ENCODE results near the gene AXIN1. TPM values are rescaled to one million over a fixed set of nuclear protein-coding genes. Genes with fewer than 3 reads are reported as not detected.
A peak's percentile ranks its signal among the peaks of the same experiment; 100 is the strongest.

The AXIN1 gene
- polyA plus RNA-seq, 2 of the 4 experiments (the other 2 are of a cell fraction), result 8.7 to 19.3 TPM

GRCh38 chr16:397135-397661 lies 44.7 kb upstream of the AXIN1 start, which contains the start of gene NME4 (continued):
- TF ChIP-seq, protein P1, sequence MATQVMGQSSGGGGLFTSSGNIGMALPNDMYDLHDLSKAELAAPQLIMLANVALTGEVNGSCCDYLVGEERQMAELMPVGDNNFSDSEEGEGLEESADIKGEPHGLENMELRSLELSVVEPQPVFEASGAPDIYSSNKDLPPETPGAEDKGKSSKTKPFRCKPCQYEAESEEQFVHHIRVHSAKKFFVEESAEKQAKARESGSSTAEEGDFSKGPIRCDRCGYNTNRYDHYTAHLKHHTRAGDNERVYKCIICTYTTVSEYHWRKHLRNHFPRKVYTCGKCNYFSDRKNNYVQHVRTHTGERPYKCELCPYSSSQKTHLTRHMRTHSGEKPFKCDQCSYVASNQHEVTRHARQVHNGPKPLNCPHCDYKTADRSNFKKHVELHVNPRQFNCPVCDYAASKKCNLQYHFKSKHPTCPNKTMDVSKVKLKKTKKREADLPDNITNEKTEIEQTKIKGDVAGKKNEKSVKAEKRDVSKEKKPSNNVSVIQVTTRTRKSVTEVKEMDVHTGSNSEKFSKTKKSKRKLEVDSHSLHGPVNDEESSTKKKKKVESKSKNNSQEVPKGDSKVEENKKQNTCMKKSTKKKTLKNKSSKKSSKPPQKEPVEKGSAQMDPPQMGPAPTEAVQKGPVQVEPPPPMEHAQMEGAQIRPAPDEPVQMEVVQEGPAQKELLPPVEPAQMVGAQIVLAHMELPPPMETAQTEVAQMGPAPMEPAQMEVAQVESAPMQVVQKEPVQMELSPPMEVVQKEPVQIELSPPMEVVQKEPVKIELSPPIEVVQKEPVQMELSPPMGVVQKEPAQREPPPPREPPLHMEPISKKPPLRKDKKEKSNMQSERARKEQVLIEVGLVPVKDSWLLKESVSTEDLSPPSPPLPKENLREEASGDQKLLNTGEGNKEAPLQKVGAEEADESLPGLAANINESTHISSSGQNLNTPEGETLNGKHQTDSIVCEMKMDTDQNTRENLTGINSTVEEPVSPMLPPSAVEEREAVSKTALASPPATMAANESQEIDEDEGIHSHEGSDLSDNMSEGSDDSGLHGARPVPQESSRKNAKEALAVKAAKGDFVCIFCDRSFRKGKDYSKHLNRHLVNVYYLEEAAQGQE (IDR thresholded peaks at IDR 0.05), result no peak
- TF ChIP-seq CBX2 (IDR thresholded peaks at IDR 0.05; ENCODE audit: borderline replicate concordance, low read depth) (no peak), ZNF302 (CRISPR knock-in tag; IDR thresholded peaks at IDR 0.05) (no peak), HOXA7 (CRISPR knock-in tag; IDR thresholded peaks at IDR 0.05) (no peak), TP53 (CRISPR knock-in tag; IDR thresholded peaks at IDR 0.05) (no peak), ELK1 (IDR thresholded peaks at IDR 0.05; ENCODE audit: low read depth, low read length) (no peak), HMGXB4 (CRISPR knock-in tag; IDR thresholded peaks at IDR 0.05; ENCODE audit: borderline replicate concordance) (no peak), RAD21 (conservative IDR thresholded peaks at IDR 0.05 in 1 of 2, IDR thresholded peaks at IDR 0.05 in 1 of 2) (no peak), POLR2A (IDR thresholded peaks at IDR 0.05; ENCODE audit: low read length) (peak; percentile 48; the same call in 1 of the 2 replicates), KDM1A (IDR thresholded peaks at IDR 0.05; ENCODE audit: low read depth) (no peak), SREBF2 (IDR thresholded peaks at IDR 0.05) (no peak), FOSB (CRISPR knock-in tag; IDR thresholded peaks at IDR 0.05) (no peak), JUNB (IDR thresholded peaks at IDR 0.05) (no peak), PHF8 (IDR thresholded peaks at IDR 0.05; ENCODE audit: borderline replicate concordance, low read depth) (peak; percentile 51; the same call in 1 of the 2 replicates), GATA3 (IDR thresholded peaks at IDR 0.05; ENCODE audit: borderline replicate concordance) (no peak), EP300 (IDR thresholded peaks at IDR 0.05) (no peak)
- TF ChIP-seq, protein P2, sequence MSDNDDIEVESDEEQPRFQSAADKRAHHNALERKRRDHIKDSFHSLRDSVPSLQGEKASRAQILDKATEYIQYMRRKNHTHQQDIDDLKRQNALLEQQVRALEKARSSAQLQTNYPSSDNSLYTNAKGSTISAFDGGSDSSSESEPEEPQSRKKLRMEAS (IDR thresholded peaks at IDR 0.05), result no peak
- TF ChIP-seq, protein P3, sequence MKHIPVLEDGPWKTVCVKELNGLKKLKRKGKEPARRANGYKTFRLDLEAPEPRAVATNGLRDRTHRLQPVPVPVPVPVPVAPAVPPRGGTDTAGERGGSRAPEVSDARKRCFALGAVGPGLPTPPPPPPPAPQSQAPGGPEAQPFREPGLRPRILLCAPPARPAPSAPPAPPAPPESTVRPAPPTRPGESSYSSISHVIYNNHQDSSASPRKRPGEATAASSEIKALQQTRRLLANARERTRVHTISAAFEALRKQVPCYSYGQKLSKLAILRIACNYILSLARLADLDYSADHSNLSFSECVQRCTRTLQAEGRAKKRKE (CRISPR knock-in tag; IDR thresholded peaks at IDR 0.05; ENCODE audit: low read depth), result no peak

DNA sequence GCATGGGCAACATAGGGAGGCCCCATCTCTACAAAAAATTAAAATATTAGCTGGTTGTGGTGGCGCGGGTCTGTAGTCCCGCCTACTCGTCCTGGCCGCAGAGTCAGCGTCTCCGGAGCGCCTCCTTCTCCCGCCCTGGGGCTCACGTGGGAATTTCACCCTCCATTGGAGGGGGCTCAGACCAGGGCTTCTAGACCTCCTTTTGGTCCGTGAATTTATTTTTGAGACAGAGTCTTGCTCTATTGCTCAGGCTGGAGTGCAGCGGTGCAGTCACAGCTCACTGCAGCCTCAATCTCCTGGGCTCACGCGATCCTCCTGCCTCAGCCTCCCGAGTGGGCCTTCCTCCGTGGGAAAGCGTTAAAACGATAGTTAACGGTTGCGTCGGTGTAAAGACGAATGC lies 44.1 kb upstream of the AXIN1 start:
- CTCF ChIA-PET, result interaction anchor here (1.6 kb wide), 1 partner anchor 28 kb away, joined by 3 read pairs; no protein-coding TSS in a partner anchor
- ATAC-seq (peak; percentile 49 to 65; a peak in 4 of 6 replicates), FAIRE-seq (no peak), DNase-seq (ENCODE audit: low read depth in 1 of 2, low spot score in 1 of 2) (peak; percentile 74 to 86)
- POLR2A ChIA-PET, result no interaction called here
- Histone ChIP-seq H3K4me3 (peak overlapping the region; percentile 80), H3K9me3 (0 out of 3 replicates have a peak, but pooled peaks cover 2% of the 10 kb centered on the region), H3K27ac (peak overlapping the region; percentile 94 to 99), H3K4me2 (peak overlapping the region; percentile 86), H3K4me1 (peaks cover 39% of the 10 kb centered on the region)
- TF ChIP-seq MAFK (IDR thresholded peaks at IDR 0.05; ENCODE audit: partially characterized antibody), result peak; percentile 47
- TF ChIP-seq BHLHE40 (IDR thresholded peaks at IDR 0.05; ENCODE audit: low read depth, low read length), result no peak
- TF ChIP-seq, protein P4, sequence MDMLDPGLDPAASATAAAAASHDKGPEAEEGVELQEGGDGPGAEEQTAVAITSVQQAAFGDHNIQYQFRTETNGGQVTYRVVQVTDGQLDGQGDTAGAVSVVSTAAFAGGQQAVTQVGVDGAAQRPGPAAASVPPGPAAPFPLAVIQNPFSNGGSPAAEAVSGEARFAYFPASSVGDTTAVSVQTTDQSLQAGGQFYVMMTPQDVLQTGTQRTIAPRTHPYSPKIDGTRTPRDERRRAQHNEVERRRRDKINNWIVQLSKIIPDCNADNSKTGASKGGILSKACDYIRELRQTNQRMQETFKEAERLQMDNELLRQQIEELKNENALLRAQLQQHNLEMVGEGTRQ (IDR thresholded peaks at IDR 0.05), result peak; percentile 52
- TF ChIP-seq POLR2A (IDR thresholded peaks at IDR 0.05; ENCODE audit: low read length), result 0 out of 2 replicates have a peak, but pooled peaks have one; percentile 18
- 0 out of 2 replicates have a peak, but pooled peaks have one; percentile 46 for TF ChIP-seq HDAC2 (IDR thresholded peaks at IDR 0.05)
- TF ChIP-seq, protein P2 (IDR thresholded peaks at IDR 0.05), result peak; percentile 84
- TF ChIP-seq E2F6 (IDR thresholded peaks at IDR 0.05; ENCODE audit: borderline replicate concordance, low read depth), result peak; percentile 93
- TF ChIP-seq RCOR1 (IDR thresholded peaks at IDR 0.05; ENCODE audit: low read depth, low read length), result no peak
- 3% methylated on average over 22 of the region's 22 CpGs for WGBS (ENCODE audit: missing lambda C conversion rate)
